HFFc6 (cell line): ENCODE data around the gene UBE2N. TPM values are rescaled to one million over a fixed set of nuclear protein-coding genes. Genes with fewer than 3 reads are reported as not detected.
"Not testable (repeated sequence)": the region's sequence is repeated elsewhere in the genome, so short reads cannot be mapped to it uniquely, and the experiment has no call there.

ENCODE experiments used
- DNase-seq: peaks from one replicate; pipeline ENCODE4 v3.0.0-alpha.2; 2018
- H3K27ac Mint-ChIP-seq: 2 replicates; pipeline ENCODE4 v1.8.0; 2020; ENCODE audit warnings: mild to moderate bottlenecking, mixed read lengths
- H3K27me3 Mint-ChIP-seq: 2 replicates; pipeline ENCODE4 v1.8.0; 2021; ENCODE audit warnings: mild to moderate bottlenecking, moderate library complexity, mixed read lengths; ENCODE audit not compliant: insufficient read depth
- H3K36me3 Mint-ChIP-seq: 2 replicates; pipeline ENCODE4 v1.8.0; 2021; ENCODE audit warnings: low read depth, mixed read lengths
- H3K4me1 Mint-ChIP-seq: 2 replicates; pipeline ENCODE4 v1.8.0; 2020; ENCODE audit warnings: low read depth, mixed read lengths
- H3K4me3 Mint-ChIP-seq: 2 replicates; pipeline ENCODE4 v1.8.0; 2020; ENCODE audit warnings: mild to moderate bottlenecking, moderate library complexity, mixed read lengths
- H3K9me3 Mint-ChIP-seq: 2 replicates; pipeline ENCODE4 v1.8.0; 2020; ENCODE audit warnings: mild to moderate bottlenecking, mixed read lengths
- CTCF ChIP-seq: fragments of 200-600 bp; sonication (generic); IDR thresholded peaks from 2 replicates; pipeline ENCODE4 v1.5.0; 2021; ENCODE audit warnings: antibody characterized with exemption, mild to moderate bottlenecking
- total RNA-seq, 6 experiments: library from RNA; stranded (reverse); fragmentation: NEBNext Ultra II Directional; extraction: Animal tissue kit (Norgen Biotek cat#: 25700); gene quantifications; 2 replicates in 1 of 6; 3 replicates in 5 of 6; pipeline ENCODE4 v1.2.3, GENCODE V29; 2021

UBE2N gene
- total RNA-seq, 6 experiments from 2014 or later, result 143 to 168 (median 157) TPM

- Mint-ChIP-seq H3K9me3 (no peaks in the 10 kb centered on the region), H3K4me3 (no peak overlapping the region), H3K4me1 (peaks cover 33% of the 10 kb centered on the region), H3K36me3 (peaks cover 27% of the 10 kb centered on the region), H3K27ac (peak overlapping the region; percentile 27), H3K27me3 (no peaks in the 10 kb centered on the region; the same call in 1 of the 2 replicates)
- no peak for DNase-seq
- TF ChIP-seq CTCF, result no peak
Observed at GRCh38 chr12:93407054-93407962, 34.4 kb downstream of the UBE2N start.

GRCh38 chr12:93404961-93405849, 36.5 kb downstream of the UBE2N start:
- Mint-ChIP-seq H3K9me3 (no peaks in the 10 kb centered on the region), H3K4me1 (peaks cover 17% of the 10 kb centered on the region), H3K4me3 (no peak overlapping the region), H3K27me3 (no peaks in the 10 kb centered on the region; the same call in 1 of the 2 replicates), H3K36me3 (peaks cover 25% of the 10 kb centered on the region), H3K27ac (peak overlapping the region; percentile 42)
- no peak for TF ChIP-seq CTCF
- no peak for DNase-seq

- Mint-ChIP-seq H3K36me3 (peaks cover 25% of the 10 kb centered on the region), H3K9me3 (no peaks in the 10 kb centered on the region), H3K4me1 (peaks cover 11% of the 10 kb centered on the region), H3K4me3 (no peak overlapping the region), H3K27ac (0 out of 2 replicates have a peak overlapping the region, but pooled peaks have one; percentile 42), H3K27me3 (no peaks in the 10 kb centered on the region; the same call in 1 of the 2 replicates)
- no peak for TF ChIP-seq CTCF
- DNase-seq, result no peak
Observed at GRCh38 chr12:93403988-93404803, 37.6 kb downstream of the UBE2N start.

GRCh38 chr12:93402333-93403311, 39.1 kb downstream of the UBE2N start:
- Mint-ChIP-seq H3K36me3 (peaks cover 25% of the 10 kb centered on the region), H3K4me1 (no peaks in the 10 kb centered on the region), H3K27ac (no peak overlapping the region), H3K9me3 (no peaks in the 10 kb centered on the region), H3K27me3 (no peaks in the 10 kb centered on the region; the same call in 1 of the 2 replicates), H3K4me3 (no peak overlapping the region)
- no peak for TF ChIP-seq CTCF
- no peak for DNase-seq

- not testable (repeated sequence) for H3K27me3 Mint-ChIP-seq, DNase-seq, H3K9me3 Mint-ChIP-seq, H3K4me3 Mint-ChIP-seq, H3K4me1 Mint-ChIP-seq, H3K27ac Mint-ChIP-seq
- peaks cover 20% of the 10 kb centered on the region for H3K36me3 Mint-ChIP-seq
Observed at GRCh38 chr12:93399183-93399863, 42.4 kb downstream of the UBE2N start.
